GM12872 (cell line): ENCODE data around the gene C17orf50.

ENCODE experiments used
- CTCF ChIP-seq: IDR thresholded peaks from 3 replicates; pipeline ENCODE4 v1.5.1; 2011; ENCODE audit warnings: low read depth, mild to moderate bottlenecking, low read length, moderate library complexity; ENCODE audit not compliant: insufficient read depth

C17orf50 gene

DNA sequence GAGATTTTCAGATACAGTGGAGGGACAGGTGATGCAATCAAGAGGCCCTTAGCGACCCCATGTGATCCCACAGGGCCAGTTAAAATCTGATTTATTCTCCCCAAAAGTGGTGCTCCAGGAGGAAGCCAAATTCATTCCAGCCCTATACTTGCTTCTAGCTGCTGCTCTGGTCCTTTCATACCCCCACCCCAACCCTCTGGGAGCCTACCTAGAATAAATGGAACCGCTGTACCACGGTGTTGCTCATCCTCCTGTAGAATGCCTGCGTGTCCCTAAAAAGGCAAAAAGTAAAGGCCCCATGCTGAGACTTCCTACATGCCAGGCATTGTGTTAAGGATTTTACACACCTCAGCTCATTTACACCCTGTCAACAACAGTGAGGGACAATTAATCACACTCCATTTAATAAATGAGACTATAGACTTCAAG is 31.3 kb upstream of the C17orf50 start:
- TF ChIP-seq CTCF: no peak

DNA sequence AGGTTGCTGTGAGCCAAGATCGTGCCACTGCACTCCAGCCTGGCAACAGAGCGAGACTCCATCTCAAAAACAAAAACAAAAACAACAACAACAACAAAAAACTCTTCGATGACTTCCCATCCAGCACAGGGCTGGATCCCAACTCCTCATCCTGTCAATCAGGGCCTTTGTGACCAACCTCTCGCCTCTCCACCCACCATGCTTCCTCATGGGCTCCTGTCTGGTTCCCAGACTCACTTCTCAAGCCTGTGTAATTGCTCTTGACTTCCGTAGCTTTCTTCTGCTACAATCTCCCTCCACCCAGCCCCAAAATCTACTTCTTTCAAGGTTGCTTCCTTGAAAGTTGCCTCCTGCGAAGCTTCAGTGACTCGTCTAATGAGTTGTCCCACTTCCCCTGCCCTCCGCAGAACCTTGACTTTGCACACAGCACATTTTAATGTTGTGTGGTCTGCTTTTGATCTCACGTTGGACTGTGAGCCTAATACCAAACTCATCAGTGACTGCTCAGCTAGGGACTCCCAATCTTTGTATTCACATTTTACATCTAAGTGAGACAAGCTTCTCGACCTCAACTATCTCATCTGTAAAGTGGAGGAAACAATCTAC is 30.2 kb upstream of the C17orf50 start:
- TF ChIP-seq CTCF: no peak

- TF ChIP-seq CTCF: no peak
These were observed 29.3 kb upstream of the C17orf50 start, which contains the start of gene RASL10B for GRCh38 chr17:35731239-35731916. Gene RASL10B (plus strand): TSS chr17:35731639. CDS start chr17:35735185, 3,546 bp downstream.

DNA sequence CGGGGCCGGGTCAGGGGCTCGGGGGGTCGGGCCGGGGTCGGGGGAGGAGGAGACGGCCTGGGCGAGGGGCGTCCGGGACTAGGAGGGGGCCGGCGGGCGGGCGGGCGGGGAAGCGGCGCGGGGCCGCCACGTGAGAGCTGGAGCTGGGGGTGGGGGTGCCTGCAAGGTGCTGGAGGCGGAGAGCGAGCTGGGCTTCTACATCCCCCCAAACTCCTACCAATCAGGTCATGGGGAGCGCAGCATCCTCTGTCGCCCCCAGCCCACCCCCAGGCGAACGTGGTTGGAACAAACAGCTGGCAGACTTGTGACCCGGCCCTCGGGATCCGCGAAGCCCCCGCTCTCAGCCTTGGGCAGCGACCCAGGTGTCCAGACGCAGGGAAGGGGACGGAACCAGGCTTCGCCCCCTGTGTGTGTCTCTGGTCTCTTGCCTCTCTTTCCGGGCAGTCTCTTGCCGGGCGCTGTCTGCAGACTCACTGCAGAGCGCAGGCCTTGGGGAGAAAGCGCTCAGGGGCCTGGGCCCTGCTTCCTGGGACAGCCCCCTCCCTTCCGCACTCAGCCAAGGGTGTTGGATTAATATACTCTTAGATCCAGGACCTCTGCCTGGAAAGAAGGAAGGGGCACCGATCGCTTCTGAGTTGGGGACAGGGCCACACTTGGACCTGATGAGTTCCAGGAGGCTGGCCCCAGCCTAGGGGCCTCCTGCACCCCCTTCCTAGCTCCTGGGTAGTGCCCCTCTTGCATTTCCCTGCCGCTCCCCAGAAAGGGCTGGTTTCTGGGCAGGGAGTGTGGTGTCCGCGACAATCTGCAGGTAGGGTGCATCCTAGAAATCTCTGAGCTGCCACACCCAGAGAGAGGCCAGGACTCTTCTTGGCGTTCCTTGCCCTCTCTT is 28.5 kb upstream of the C17orf50 start:
- no peak for TF ChIP-seq CTCF

- TF ChIP-seq CTCF: no peak
These were observed 27.9 kb upstream of the C17orf50 start for GRCh38 chr17:35732806-35733136.

GRCh38 chr17:35733366-35733765 is 27.3 kb upstream of the C17orf50 start:
- TF ChIP-seq CTCF: no peak

- no peak for TF ChIP-seq CTCF
These were observed 26.3 kb upstream of the C17orf50 start for GRCh38 chr17:35734396-35734795.
